Measurements from ENCODE around the gene MTHFD2L. TPM values are rescaled to one million over a fixed set of nuclear protein-coding genes. Genes with fewer than 3 reads are reported as not detected.

The MTHFD2L gene
- total RNA-seq, 1 experiment from 2014 or later: 11.6 TPM

DNA sequence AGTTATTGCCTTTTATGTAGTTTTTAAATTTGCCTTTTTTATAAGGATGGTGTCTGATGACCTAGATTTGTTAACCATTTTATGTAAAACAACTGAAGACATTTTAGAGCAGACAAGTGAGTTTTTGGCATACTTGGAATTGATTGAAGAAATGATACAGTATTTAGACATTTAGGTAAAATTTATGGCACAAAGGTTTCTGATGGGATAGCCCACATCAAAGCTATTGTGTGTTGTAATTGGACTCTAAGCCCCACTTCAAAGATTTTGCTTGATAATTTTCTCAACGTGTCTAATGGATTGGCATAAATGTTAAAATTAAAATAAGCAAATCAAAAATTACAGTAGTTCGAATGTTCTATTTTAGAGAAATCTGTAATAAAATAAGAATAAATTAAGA lies 168.0 kb downstream of the MTHFD2L start:
- ChIA-PET CTCF (no interaction called here), POLR2A (no interaction called here)
- Mint-ChIP-seq H3K9me3 (ENCODE audit: unreplicated experiment) (no peaks in the 10 kb centered on the region), H3K4me1 (ENCODE audit: low read depth, unreplicated experiment) (peaks cover 4% of the 10 kb centered on the region), H3K4me3 (ENCODE audit: unreplicated experiment) (no peak overlapping the region), H3K27me3 (ENCODE audit: insufficient read depth, unreplicated experiment) (no peaks in the 10 kb centered on the region), H3K36me3 (ENCODE audit: insufficient read depth, unreplicated experiment) (no peaks in the 10 kb centered on the region), H3K27ac (ENCODE audit: unreplicated experiment) (no peak overlapping the region)
- no peaks in the 10 kb centered on the region for H3K9me3 ChIP-seq
- H3K4me1 ChIP-seq: peaks cover 9% of the 10 kb centered on the region; the same call in 1 of the 2 replicates
- TF ChIP-seq, protein P1, sequence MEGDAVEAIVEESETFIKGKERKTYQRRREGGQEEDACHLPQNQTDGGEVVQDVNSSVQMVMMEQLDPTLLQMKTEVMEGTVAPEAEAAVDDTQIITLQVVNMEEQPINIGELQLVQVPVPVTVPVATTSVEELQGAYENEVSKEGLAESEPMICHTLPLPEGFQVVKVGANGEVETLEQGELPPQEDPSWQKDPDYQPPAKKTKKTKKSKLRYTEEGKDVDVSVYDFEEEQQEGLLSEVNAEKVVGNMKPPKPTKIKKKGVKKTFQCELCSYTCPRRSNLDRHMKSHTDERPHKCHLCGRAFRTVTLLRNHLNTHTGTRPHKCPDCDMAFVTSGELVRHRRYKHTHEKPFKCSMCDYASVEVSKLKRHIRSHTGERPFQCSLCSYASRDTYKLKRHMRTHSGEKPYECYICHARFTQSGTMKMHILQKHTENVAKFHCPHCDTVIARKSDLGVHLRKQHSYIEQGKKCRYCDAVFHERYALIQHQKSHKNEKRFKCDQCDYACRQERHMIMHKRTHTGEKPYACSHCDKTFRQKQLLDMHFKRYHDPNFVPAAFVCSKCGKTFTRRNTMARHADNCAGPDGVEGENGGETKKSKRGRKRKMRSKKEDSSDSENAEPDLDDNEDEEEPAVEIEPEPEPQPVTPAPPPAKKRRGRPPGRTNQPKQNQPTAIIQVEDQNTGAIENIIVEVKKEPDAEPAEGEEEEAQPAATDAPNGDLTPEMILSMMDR (IDR thresholded peaks at IDR 0.05; ENCODE audit: insufficient read depth in 1 of 2, low read depth in 1 of 2, low read length in 1 of 2, severe bottlenecking in 1 of 2, unreplicated experiment in 1 of 2): no peak
- no TSS peak for BruUV-seq (replicated peaks)
- no peak for DNase-seq
- H3K4me3 ChIP-seq (ENCODE audit: low read depth, low read length): no peak overlapping the region
- no peaks in the 10 kb centered on the region for H3K36me3 ChIP-seq (ENCODE audit: control insufficient read depth, insufficient read depth, low read length)
- no peaks in the 10 kb centered on the region for H3K27me3 ChIP-seq (replicated peaks; ENCODE audit: control insufficient read depth, insufficient read depth, low read length)
- intact Hi-C loops (cut with micrococcal nuclease; ENCODE audit: unreplicated experiment): no loop called here

DNA sequence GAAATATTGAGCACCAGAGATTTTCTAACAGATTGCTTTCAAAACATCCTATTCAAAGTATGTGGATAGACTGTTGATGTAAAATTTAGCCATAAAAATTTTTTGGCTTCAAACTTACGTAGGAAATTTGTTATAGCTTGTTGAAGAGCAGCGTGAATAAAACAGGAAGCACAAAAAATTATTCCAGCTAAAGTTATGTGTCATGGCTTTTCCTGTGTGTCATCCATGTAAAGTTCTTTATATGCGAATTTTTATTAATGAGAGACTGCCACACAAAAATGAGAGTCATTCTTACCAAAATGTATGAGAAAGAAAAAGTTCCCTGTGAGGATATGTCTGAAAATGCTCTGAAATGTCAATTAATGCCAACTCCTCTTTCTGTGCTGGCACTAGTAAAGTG lies 169.8 kb downstream of the MTHFD2L start:
- no peaks in the 10 kb centered on the region for H3K9me3 ChIP-seq
- Mint-ChIP-seq H3K36me3 (ENCODE audit: insufficient read depth, unreplicated experiment) (no peaks in the 10 kb centered on the region), H3K9me3 (ENCODE audit: unreplicated experiment) (no peaks in the 10 kb centered on the region), H3K4me1 (ENCODE audit: low read depth, unreplicated experiment) (no peaks in the 10 kb centered on the region), H3K27me3 (ENCODE audit: insufficient read depth, unreplicated experiment) (no peaks in the 10 kb centered on the region), H3K4me3 (ENCODE audit: unreplicated experiment) (no peak overlapping the region), H3K27ac (ENCODE audit: unreplicated experiment) (no peak overlapping the region)
- TF ChIP-seq, protein P1 (IDR thresholded peaks at IDR 0.05; ENCODE audit: insufficient read depth in 1 of 2, low read depth in 1 of 2, low read length in 1 of 2, severe bottlenecking in 1 of 2, unreplicated experiment in 1 of 2): no peak
- no peak for DNase-seq
- no TSS peak for BruUV-seq (replicated peaks)
- H3K4me3 ChIP-seq (ENCODE audit: low read depth, low read length): no peak overlapping the region
- CTCF ChIA-PET: no interaction called here
- H3K27me3 ChIP-seq (replicated peaks; ENCODE audit: control insufficient read depth, insufficient read depth, low read length): no peaks in the 10 kb centered on the region
- POLR2A ChIA-PET: no interaction called here
- intact Hi-C loops (cut with micrococcal nuclease; ENCODE audit: unreplicated experiment): no loop called here
- H3K36me3 ChIP-seq (ENCODE audit: control insufficient read depth, insufficient read depth, low read length): no peaks in the 10 kb centered on the region
- 0 out of 2 replicates have a peak, but pooled peaks cover 9% of the 10 kb centered on the region for H3K4me1 ChIP-seq

DNA sequence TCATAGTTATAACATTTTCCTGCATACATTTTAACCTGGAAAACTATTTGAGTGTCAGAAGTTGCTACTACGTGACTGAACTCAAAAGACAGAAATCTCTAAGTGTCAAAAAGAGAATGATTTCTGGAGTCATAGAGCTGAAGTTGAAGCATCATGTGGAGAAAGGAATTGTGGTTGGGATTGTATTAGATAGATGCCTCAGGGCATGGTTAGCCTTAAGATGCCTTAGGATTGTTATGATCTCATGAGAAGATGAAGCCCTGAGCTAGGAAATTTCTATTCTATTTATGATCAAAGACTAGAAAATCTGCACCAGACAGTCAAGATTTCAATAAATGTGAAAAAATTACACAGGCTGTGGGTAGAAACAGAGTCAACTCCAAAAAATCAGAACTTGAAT lies 170.6 kb downstream of the MTHFD2L start:
- no peaks in the 10 kb centered on the region for H3K27me3 Mint-ChIP-seq (ENCODE audit: insufficient read depth, unreplicated experiment)
- TF ChIP-seq, protein P1 (IDR thresholded peaks at IDR 0.05; ENCODE audit: insufficient read depth in 1 of 2, low read depth in 1 of 2, low read length in 1 of 2, severe bottlenecking in 1 of 2, unreplicated experiment in 1 of 2): no peak
- H3K36me3 Mint-ChIP-seq (ENCODE audit: insufficient read depth, unreplicated experiment): no peaks in the 10 kb centered on the region
- no peak overlapping the region for H3K27ac Mint-ChIP-seq (ENCODE audit: unreplicated experiment)
- H3K4me1 ChIP-seq: 0 out of 2 replicates have a peak, but pooled peaks cover 9% of the 10 kb centered on the region
- H3K4me3 ChIP-seq (ENCODE audit: low read depth, low read length): no peak overlapping the region
- intact Hi-C loops (cut with micrococcal nuclease; ENCODE audit: unreplicated experiment): no loop called here
- H3K9me3 ChIP-seq: no peaks in the 10 kb centered on the region
- no peak for DNase-seq
- H3K4me3 Mint-ChIP-seq (ENCODE audit: unreplicated experiment): no peak overlapping the region
- H3K9me3 Mint-ChIP-seq (ENCODE audit: unreplicated experiment): no peaks in the 10 kb centered on the region
- no peaks in the 10 kb centered on the region for H3K27me3 ChIP-seq (replicated peaks; ENCODE audit: control insufficient read depth, insufficient read depth, low read length)
- no TSS peak for BruUV-seq (replicated peaks)
- CTCF ChIA-PET: no interaction called here
- no peaks in the 10 kb centered on the region for H3K4me1 Mint-ChIP-seq (ENCODE audit: low read depth, unreplicated experiment)
- H3K36me3 ChIP-seq (ENCODE audit: control insufficient read depth, insufficient read depth, low read length): no peaks in the 10 kb centered on the region
- POLR2A ChIA-PET: no interaction called here
